ENCODE data around the gene TMEM80. TPM values are rescaled to one million over a fixed set of nuclear protein-coding genes. Genes with fewer than 3 reads are reported as not detected.
A peak's percentile ranks its signal among the peaks of the same experiment; 100 is the strongest.

TMEM80 gene
- total and polyA plus RNA-seq, 9 of the 15 experiments (the other 6 are each of a cell fraction or from before 2014, with no cell fraction given), result 5.1 to 30.1 (median 12.4) TPM

- TF ChIP-seq ZBTB49 (CRISPR knock-in tag; IDR thresholded peaks at IDR 0.05; ENCODE audit: borderline replicate concordance), result no peak
- TF ChIP-seq L3MBTL2 (IDR thresholded peaks at IDR 0.05), result peak; percentile 63; the same call in 1 of the 2 replicates
- no peak for TF ChIP-seq E2F5 (CRISPR knock-in tag; IDR thresholded peaks at IDR 0.05)
- no peak for TF ChIP-seq ZNF449 (CRISPR knock-in tag; IDR thresholded peaks at IDR 0.05)
- TF ChIP-seq ZNF217 (CRISPR knock-in tag; IDR thresholded peaks at IDR 0.05), result no peak
- TF ChIP-seq PKNOX1 (IDR thresholded peaks at IDR 0.05), result no peak
- TF ChIP-seq NFRKB (IDR thresholded peaks at IDR 0.05; ENCODE audit: low read depth), result no peak
- no peak for TF ChIP-seq TCF7L2 (IDR thresholded peaks at IDR 0.05; ENCODE audit: low read depth, low read length)
- TF ChIP-seq PBX2 (CRISPR knock-in tag; IDR thresholded peaks at IDR 0.05; ENCODE audit: low read depth), result no peak
- 0 out of 2 replicates have a peak, but pooled peaks have one; percentile 21 for TF ChIP-seq PBX2 (tag; conservative IDR thresholded peaks at IDR 0.05; ENCODE audit: low read depth)
- peak; percentile 87 for TF ChIP-seq MAFG (tag; conservative IDR thresholded peaks at IDR 0.05)
- TF ChIP-seq E2F6 (IDR thresholded peaks at IDR 0.05; ENCODE audit: borderline replicate concordance in 1 of 2, extremely low read depth in 1 of 2, insufficient read depth in 1 of 2, insufficient read length in 1 of 2, low read depth in 1 of 2, low read length in 1 of 2, poor library complexity in 1 of 2, severe bottlenecking in 1 of 2), result peak in 1 of 2 experiments; percentile 69
- TF ChIP-seq NR2C2 (CRISPR knock-in tag; IDR thresholded peaks at IDR 0.05), result no peak
- TF ChIP-seq NR2C2 (tag; IDR thresholded peaks at IDR 0.05), result 0 out of 2 replicates have a peak, but pooled peaks have one; percentile 46
- 0 out of 2 replicates have a peak, but pooled peaks have one; percentile 35 for TF ChIP-seq CREB1 (IDR thresholded peaks at IDR 0.05)
- no peak for TF ChIP-seq CREB1 (CRISPR knock-in tag; IDR thresholded peaks at IDR 0.05)
- TF ChIP-seq CXXC5 (CRISPR knock-in tag; IDR thresholded peaks at IDR 0.05), result peak; percentile 60; the same call in 1 of the 2 replicates
Observed at GRCh38 chr11:692824-693414, 2.7 kb upstream of the TMEM80 start (continued).
